HepG2 (cell line): ENCODE results near the gene RBCK1. TPM values are rescaled to one million over a fixed set of nuclear protein-coding genes. Genes with fewer than 3 reads are reported as not detected.

Experiments
- CBX1 ChIP-seq: IDR thresholded peaks from one replicate; pipeline ENCODE4 v1.6.1; 2016; ENCODE audit warnings: antibody characterized with exemption, low read depth
- NCOA2 ChIP-seq: sonication (generic); formaldehyde crosslinking; IDR thresholded peaks from 2 replicates; pipeline ENCODE4 v1.8.0; 2022; ENCODE audit warnings: inconsistent platforms
- NFE2 ChIP-seq: sonication (generic); formaldehyde crosslinking; IDR thresholded peaks from 2 replicates; pipeline ENCODE4 v1.4.0; 2020; ENCODE audit warnings: missing genetic modification reagents
- ONECUT2 ChIP-seq: sonication (generic); formaldehyde crosslinking; IDR thresholded peaks from 2 replicates; pipeline ENCODE4 v1.4.0; 2020; ENCODE audit warnings: missing genetic modification reagents
- XRCC5 ChIP-seq: fragments of 200-400 bp; formaldehyde crosslinking; optimal IDR thresholded peaks from 2 replicates; pipeline ENCODE3; 2017; ENCODE audit warnings: mild to moderate bottlenecking, low read length
- ZNF225 ChIP-seq: sonication (generic); formaldehyde crosslinking; IDR thresholded peaks from 2 replicates; pipeline ENCODE4 v1.4.0; 2020; ENCODE audit warnings: mild to moderate bottlenecking, missing genetic modification reagents
- ZNF44 ChIP-seq: sonication (generic); formaldehyde crosslinking; IDR thresholded peaks from 2 replicates; pipeline ENCODE4 v1.5.1; 2020; ENCODE audit warnings: mild to moderate bottlenecking, missing genetic modification reagents
- ZNF451 ChIP-seq: sonication (generic); formaldehyde crosslinking; IDR thresholded peaks from 2 replicates; pipeline ENCODE4 v1.5.0; 2020; ENCODE audit warnings: mild to moderate bottlenecking, missing genetic modification reagents
- ZNF615 ChIP-seq: sonication (generic); formaldehyde crosslinking; IDR thresholded peaks from 2 replicates; pipeline ENCODE4 v1.5.0; 2020; ENCODE audit warnings: mild to moderate bottlenecking, missing genetic modification reagents, borderline replicate concordance
- ZNF768 ChIP-seq: sonication (generic); formaldehyde crosslinking; IDR thresholded peaks from 2 replicates; pipeline ENCODE4 v1.4.0; 2020; ENCODE audit warnings: missing genetic modification reagents
- polyA plus RNA-seq, 8 experiments: library from polyadenylated mRNA; depleted of rRNA in 3 of 8; stranded (reverse) in 7 of 8; unstranded in 1 of 8; fragments of >200 nt; fragmentation: Illumina TruSeq in 4 of 8; extraction: Trizol in 4 of 8; gene quantifications; 2 replicates each; pipeline versions ENCODE4 v1.2.1 to v1.2.3, GENCODE V29; 2011 to 2016; ENCODE audit warnings: low read depth in 4 of 8, missing spikeins in 1 of 8, mixed read lengths in 1 of 8; ENCODE audit not compliant: insufficient read depth in 1 of 8
- total RNA-seq, 5 experiments: library from RNA; depleted of rRNA; stranded (reverse); fragments of >200 nt; fragmentation: Illumina TruSeq; extraction: Trizol; gene quantifications; 2 replicates each; pipeline ENCODE4 v1.2.3, GENCODE V29; 2016; ENCODE audit warnings: low read depth in 1 of 5
- TF ChIP-seq, protein P1 (sequence below): sonication (generic); formaldehyde crosslinking; IDR thresholded peaks from 2 replicates; pipeline ENCODE4 v1.4.0; 2020; ENCODE audit warnings: missing genetic modification reagents
- TF ChIP-seq, protein P2 (sequence below): sonication (generic); formaldehyde crosslinking; IDR thresholded peaks from 2 replicates; pipeline ENCODE4 v1.5.0; 2020; ENCODE audit warnings: missing genetic modification reagents
- TF ChIP-seq, protein P3 (sequence below): sonication (generic); formaldehyde crosslinking; IDR thresholded peaks from 2 replicates; pipeline ENCODE4 v1.4.0; 2020; ENCODE audit warnings: low read depth, mild to moderate bottlenecking, missing genetic modification reagents
- TF ChIP-seq, protein P4 (sequence below): sonication (generic); formaldehyde crosslinking; IDR thresholded peaks from 2 replicates; pipeline ENCODE4 v1.5.1; 2020; ENCODE audit warnings: mild to moderate bottlenecking, missing genetic modification reagents, borderline replicate concordance
- TF ChIP-seq, protein P5 (sequence below): sonication (generic); formaldehyde crosslinking; IDR thresholded peaks from 2 replicates; pipeline ENCODE4 v1.5.0; 2020; ENCODE audit warnings: mild to moderate bottlenecking, missing genetic modification reagents, borderline replicate concordance
- TF ChIP-seq, protein P6 (sequence below): sonication (generic); formaldehyde crosslinking; conservative IDR thresholded peaks from 2 replicates; pipeline ENCODE4 v1.4.0; 2020; ENCODE audit warnings: missing genetic modification reagents
- TF ChIP-seq, protein P7 (sequence below): sonication (generic); formaldehyde crosslinking; IDR thresholded peaks from 2 replicates; pipeline ENCODE4 v1.4.0; 2020; ENCODE audit warnings: missing genetic modification reagents, borderline replicate concordance

The RBCK1 gene
- total and polyA plus RNA-seq, 2 of the 13 experiments (the other 11 are each of a cell fraction or from before 2014, with no cell fraction given), result 149 to 215 TPM

DNA sequence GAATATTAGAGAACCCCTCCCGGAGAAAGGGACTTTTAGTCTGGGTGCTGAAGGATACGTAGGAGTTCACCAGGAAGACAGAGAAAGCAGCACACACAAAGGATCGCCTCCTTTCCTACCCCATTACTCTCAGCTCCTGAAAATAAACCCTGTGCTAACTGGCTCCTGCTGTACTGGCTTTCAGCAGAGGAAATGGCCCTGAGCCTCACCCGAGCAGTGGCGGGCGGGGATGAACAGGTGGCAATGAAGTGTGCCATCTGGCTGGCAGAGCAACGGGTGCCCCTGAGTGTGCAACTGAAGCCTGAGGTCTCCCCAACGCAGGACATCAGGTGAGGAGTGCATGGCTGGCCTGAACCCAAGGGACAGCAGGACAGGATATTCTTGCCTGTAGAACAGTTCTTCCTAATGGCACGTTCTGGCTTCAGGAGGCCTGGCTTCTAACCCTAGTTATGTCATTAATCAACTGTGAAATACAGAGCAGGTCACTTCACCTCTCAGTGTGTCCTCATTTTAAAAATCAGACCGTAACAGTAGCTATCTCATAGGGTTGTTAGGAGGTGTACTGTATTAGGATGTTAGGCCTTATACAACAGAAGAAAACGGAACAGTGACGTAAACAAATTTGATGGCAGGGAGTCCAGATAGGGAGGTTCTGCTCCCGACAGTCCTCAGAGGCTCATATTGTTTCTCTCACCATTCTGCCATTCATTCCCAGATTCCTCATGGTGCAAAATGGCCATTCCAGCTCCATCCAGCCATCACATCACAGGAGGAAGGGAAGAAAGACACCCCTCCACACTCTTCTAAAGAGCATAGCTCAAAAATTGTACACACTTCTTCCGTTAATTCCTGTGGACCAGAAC is 1.8 kb downstream of the RBCK1 start (continued):
- TF ChIP-seq, protein P1, sequence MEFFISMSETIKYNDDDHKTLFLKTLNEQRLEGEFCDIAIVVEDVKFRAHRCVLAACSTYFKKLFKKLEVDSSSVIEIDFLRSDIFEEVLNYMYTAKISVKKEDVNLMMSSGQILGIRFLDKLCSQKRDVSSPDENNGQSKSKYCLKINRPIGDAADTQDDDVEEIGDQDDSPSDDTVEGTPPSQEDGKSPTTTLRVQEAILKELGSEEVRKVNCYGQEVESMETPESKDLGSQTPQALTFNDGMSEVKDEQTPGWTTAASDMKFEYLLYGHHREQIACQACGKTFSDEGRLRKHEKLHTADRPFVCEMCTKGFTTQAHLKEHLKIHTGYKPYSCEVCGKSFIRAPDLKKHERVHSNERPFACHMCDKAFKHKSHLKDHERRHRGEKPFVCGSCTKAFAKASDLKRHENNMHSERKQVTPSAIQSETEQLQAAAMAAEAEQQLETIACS (CRISPR knock-in tag), result no peak
- TF ChIP-seq ZNF768 (CRISPR knock-in tag) (peak; percentile 27; the same call in 1 of the 2 replicates), CBX1 (no peak), ONECUT2 (no peak), NFE2 (0 out of 2 replicates have a peak, but pooled peaks have one; percentile 28), ZNF451 (no peak), NCOA2 (CRISPR knock-in tag) (no peak), ZNF44 (no peak), ZNF615 (no peak), ZNF225 (peak; percentile 78; the same call in 1 of the 2 replicates), XRCC5 (no peak)
- TF ChIP-seq, protein P2, sequence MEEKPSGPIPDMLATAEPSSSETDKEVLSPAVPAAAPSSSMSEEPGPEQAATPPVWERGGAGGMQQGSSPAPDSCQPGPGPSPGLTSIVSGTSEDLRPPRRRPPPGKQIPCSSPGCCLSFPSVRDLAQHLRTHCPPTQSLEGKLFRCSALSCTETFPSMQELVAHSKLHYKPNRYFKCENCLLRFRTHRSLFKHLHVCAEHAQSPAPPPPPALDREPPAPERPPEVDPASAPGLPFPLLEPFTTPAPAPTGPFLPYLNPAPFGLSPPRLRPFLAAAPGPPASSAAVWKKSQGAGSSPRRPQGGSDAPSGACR (CRISPR knock-in tag), result no peak
- TF ChIP-seq, protein P3, sequence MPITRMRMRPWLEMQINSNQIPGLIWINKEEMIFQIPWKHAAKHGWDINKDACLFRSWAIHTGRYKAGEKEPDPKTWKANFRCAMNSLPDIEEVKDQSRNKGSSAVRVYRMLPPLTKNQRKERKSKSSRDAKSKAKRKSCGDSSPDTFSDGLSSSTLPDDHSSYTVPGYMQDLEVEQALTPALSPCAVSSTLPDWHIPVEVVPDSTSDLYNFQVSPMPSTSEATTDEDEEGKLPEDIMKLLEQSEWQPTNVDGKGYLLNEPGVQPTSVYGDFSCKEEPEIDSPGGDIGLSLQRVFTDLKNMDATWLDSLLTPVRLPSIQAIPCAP (CRISPR knock-in tag), result 0 out of 2 replicates have a peak, but pooled peaks have one; percentile 51
- TF ChIP-seq, protein P4, sequence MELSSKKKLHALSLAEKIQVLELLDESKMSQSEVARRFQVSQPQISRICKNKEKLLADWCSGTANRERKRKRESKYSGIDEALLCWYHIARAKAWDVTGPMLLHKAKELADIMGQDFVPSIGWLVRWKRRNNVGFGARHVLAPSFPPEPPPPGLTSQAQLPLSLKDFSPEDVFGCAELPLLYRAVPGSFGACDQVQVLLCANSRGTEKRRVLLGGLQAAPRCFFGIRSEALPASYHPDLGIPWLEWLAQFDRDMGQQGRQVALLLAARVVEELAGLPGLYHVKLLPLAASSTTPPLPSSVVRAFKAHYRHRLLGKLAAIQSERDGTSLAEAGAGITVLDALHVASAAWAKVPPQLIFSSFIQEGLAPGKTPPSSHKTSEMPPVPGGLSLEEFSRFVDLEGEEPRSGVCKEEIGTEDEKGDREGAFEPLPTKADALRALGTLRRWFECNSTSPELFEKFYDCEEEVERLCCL (CRISPR knock-in tag), result no peak
- TF ChIP-seq, protein P5, sequence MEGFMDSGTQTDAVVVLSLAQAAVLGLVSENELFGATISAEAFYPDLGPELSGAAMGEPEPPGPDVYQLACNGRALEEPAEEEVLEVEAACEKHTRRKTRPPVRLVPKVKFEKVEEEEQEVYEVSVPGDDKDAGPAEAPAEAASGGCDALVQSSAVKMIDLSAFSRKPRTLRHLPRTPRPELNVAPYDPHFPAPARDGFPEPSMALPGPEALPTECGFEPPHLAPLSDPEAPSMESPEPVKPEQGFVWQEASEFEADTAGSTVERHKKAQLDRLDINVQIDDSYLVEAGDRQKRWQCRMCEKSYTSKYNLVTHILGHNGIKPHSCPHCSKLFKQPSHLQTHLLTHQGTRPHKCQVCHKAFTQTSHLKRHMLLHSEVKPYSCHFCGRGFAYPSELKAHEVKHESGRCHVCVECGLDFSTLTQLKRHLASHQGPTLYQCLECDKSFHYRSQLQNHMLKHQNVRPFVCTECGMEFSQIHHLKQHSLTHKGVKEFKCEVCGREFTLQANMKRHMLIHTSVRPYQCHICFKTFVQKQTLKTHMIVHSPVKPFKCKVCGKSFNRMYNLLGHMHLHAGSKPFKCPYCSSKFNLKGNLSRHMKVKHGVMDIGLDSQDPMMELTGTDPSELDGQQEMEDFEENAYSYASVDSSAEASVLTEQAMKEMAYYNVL (CRISPR knock-in tag), result no peak
- TF ChIP-seq, protein P6, sequence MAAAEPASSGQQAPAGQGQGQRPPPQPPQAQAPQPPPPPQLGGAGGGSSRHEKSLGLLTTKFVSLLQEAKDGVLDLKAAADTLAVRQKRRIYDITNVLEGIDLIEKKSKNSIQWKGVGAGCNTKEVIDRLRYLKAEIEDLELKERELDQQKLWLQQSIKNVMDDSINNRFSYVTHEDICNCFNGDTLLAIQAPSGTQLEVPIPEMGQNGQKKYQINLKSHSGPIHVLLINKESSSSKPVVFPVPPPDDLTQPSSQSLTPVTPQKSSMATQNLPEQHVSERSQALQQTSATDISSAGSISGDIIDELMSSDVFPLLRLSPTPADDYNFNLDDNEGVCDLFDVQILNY (CRISPR knock-in tag), result no peak
- TF ChIP-seq, protein P7, sequence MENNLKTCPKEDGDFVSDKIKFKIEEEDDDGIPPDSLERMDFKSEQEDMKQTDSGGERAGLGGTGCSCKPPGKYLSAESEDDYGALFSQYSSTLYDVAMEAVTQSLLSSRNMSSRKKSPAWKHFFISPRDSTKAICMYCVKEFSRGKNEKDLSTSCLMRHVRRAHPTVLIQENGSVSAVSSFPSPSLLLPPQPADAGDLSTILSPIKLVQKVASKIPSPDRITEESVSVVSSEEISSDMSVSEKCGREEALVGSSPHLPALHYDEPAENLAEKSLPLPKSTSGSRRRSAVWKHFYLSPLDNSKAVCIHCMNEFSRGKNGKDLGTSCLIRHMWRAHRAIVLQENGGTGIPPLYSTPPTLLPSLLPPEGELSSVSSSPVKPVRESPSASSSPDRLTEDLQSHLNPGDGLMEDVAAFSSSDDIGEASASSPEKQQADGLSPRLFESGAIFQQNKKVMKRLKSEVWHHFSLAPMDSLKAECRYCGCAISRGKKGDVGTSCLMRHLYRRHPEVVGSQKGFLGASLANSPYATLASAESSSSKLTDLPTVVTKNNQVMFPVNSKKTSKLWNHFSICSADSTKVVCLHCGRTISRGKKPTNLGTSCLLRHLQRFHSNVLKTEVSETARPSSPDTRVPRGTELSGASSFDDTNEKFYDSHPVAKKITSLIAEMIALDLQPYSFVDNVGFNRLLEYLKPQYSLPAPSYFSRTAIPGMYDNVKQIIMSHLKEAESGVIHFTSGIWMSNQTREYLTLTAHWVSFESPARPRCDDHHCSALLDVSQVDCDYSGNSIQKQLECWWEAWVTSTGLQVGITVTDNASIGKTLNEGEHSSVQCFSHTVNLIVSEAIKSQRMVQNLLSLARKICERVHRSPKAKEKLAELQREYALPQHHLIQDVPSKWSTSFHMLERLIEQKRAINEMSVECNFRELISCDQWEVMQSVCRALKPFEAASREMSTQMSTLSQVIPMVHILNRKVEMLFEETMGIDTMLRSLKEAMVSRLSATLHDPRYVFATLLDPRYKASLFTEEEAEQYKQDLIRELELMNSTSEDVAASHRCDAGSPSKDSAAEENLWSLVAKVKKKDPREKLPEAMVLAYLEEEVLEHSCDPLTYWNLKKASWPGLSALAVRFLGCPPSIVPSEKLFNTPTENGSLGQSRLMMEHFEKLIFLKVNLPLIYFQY (CRISPR knock-in tag), result 0 out of 2 replicates have a peak, but pooled peaks have one; percentile 31
